HCEC 1CT (cell line): ENCODE results near the gene REV3L.
"Not testable (repeated sequence)": the region's sequence is repeated elsewhere in the genome, so short reads cannot be mapped to it uniquely, and the experiment has no call there.

Experiments
- DNase-seq: peaks from one replicate; pipeline ENCODE4 v3.0.0-alpha.2; 2017

The REV3L gene

GRCh38 chr6:111490067-111490466, 7.0 kb upstream of the REV3L start:
- DNase-seq = no peak

- peak; percentile 87 for DNase-seq
Measured at GRCh38 chr6:111487661-111488060, 4.6 kb upstream of the REV3L start.

- DNase-seq = no peak
Measured at GRCh38 chr6:111486921-111487320, 3.9 kb upstream of the REV3L start.

GRCh38 chr6:111486475-111486874, 3.5 kb upstream of the REV3L start:
- no peak for DNase-seq

GRCh38 chr6:111485342-111485741, 2.3 kb upstream of the REV3L start:
- no peak for DNase-seq

GRCh38 chr6:111484633-111484930, 1.6 kb upstream of the REV3L start:
- peak; percentile 31 for DNase-seq

GRCh38 chr6:111483736-111484632, 966 bp upstream of the REV3L start:
- peak; percentile 96 for DNase-seq

GRCh38 chr6:111482188-111482958, 645 bp downstream of the REV3L start:
- peak; percentile 40 for DNase-seq

GRCh38 chr6:111481836-111482187, 1.2 kb downstream of the REV3L start:
- DNase-seq = peak; percentile 43

GRCh38 chr6:111480988-111481822, 1.8 kb downstream of the REV3L start:
- DNase-seq = no peak

GRCh38 chr6:111478749-111479148, 4.3 kb downstream of the REV3L start:
- peak; percentile 80 for DNase-seq

- peak; percentile 66 for DNase-seq
Measured at GRCh38 chr6:111478064-111478476, 4.9 kb downstream of the REV3L start.

- no peak for DNase-seq
Measured at GRCh38 chr6:111477481-111477938, 5.5 kb downstream of the REV3L start.

- DNase-seq = not testable (repeated sequence)
Measured at GRCh38 chr6:111476061-111476460, 7.0 kb downstream of the REV3L start.

- DNase-seq = no peak
Measured at GRCh38 chr6:111474771-111475170, 8.2 kb downstream of the REV3L start.

GRCh38 chr6:111474106-111474505, 8.9 kb downstream of the REV3L start:
- DNase-seq = no peak

- DNase-seq = no peak
Measured at GRCh38 chr6:111472933-111473435, 10.0 kb downstream of the REV3L start.

- no peak for DNase-seq
Measured at GRCh38 chr6:111471958-111472357, 11.1 kb downstream of the REV3L start.

- DNase-seq = no peak
Measured at GRCh38 chr6:111471533-111471932, 11.5 kb downstream of the REV3L start.

- no peak for DNase-seq
Measured at GRCh38 chr6:111470991-111471390, 12.0 kb downstream of the REV3L start.

GRCh38 chr6:111469543-111469942, 13.5 kb downstream of the REV3L start:
- DNase-seq = no peak

GRCh38 chr6:111468329-111469012, 14.5 kb downstream of the REV3L start:
- no peak for DNase-seq
